NOMO-1 treated with dmso at 0.1 percent for 144 hours (cell line): ENCODE data around the gene PDE4B.

Experiments
- DNase-seq: peaks from one replicate; lab custom pipeline; 2025; ENCODE audit not compliant: unreplicated experiment; lab: John Stamatoyannopoulos, UW

PDE4B gene

DNA sequence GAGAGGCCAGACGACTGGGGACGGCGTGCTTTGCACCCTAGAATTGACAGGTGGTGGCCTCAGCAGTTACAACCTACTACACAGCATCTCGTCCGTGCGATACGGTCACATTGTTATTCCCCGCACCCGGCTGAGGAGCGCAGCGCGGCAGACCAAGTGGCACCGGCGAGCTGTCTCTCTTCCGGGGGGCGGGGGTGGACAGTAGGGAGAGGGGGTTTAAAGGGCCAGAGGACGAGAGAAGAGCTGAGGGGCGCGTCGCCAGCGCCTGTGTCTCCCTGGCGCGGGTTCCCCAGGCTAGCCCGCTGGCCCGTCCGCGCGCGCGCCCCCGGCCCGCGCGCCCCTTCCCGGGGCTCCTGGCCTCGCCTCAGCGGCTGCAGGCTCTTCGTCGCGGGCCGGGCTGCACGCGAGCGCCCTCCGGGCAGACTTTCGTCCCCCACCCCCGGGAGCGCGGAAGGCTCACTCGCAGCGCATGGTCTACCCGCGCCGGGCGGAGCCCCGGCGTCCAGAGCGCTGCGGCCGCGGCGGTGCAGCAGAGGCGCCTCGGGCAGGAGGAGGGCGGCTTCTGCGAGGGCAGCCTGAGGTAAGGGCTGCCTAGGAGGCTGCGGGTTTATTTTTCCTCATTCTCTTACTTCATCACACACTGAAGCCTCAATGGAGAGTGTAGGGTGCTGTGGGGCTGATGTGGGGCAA is at the start of gene PDE4B:
TSS of gene PDE4B (plus strand) at position 227 of the 690 bp plus-strand sequence.
- DNase-seq = no peak

GRCh38 chr1:65744731-65745130 is 48.0 kb upstream of the PDE4B start:
- DNase-seq = no peak

DNA sequence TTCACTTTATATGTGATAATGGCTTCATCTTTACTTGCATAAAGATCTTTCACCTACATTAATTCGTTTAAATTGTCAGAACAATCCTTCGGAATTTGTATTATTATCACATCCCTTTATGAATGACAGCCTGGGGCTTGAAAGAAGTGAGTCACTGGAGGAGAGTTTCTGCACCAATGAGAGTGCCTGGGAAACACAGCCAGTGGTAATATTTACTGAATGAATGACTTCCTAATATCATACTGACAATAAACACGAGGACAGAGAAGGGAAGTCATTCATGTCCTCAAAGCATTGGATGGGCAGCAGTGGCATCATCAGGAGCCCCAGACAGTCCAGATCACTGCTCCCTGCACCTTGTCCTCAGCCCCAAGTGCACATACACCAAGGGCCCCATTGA is 40.7 kb upstream of the PDE4B start:
- DNase-seq = no peak

- no peak for DNase-seq
These were observed 36.1 kb upstream of the PDE4B start for GRCh38 chr1:65756616-65757015.

- DNase-seq = no peak
These were observed 35.2 kb upstream of the PDE4B start for GRCh38 chr1:65757531-65757930.

GRCh38 chr1:65758128-65758527 is 34.6 kb upstream of the PDE4B start:
- no peak for DNase-seq

DNA sequence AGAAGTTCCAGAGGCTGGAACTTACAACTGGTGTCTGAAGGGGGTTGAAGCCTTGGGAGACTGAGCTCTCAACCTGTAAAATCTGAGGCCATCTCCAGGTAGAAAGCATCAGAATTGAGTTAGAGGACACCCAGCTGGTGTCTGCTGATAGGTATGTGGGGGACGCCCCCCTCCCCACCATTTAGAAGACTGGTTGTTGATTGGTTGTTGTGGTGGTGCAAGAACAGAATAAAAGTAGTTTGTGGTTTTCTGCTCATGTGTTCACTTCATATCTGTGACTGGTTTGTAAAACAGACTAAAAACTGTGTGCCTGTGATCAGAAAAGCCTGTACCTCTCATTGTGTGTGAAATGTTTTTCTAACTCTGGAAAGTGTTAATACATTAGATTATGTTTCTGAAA is 33.2 kb upstream of the PDE4B start:
- no peak for DNase-seq

DNA sequence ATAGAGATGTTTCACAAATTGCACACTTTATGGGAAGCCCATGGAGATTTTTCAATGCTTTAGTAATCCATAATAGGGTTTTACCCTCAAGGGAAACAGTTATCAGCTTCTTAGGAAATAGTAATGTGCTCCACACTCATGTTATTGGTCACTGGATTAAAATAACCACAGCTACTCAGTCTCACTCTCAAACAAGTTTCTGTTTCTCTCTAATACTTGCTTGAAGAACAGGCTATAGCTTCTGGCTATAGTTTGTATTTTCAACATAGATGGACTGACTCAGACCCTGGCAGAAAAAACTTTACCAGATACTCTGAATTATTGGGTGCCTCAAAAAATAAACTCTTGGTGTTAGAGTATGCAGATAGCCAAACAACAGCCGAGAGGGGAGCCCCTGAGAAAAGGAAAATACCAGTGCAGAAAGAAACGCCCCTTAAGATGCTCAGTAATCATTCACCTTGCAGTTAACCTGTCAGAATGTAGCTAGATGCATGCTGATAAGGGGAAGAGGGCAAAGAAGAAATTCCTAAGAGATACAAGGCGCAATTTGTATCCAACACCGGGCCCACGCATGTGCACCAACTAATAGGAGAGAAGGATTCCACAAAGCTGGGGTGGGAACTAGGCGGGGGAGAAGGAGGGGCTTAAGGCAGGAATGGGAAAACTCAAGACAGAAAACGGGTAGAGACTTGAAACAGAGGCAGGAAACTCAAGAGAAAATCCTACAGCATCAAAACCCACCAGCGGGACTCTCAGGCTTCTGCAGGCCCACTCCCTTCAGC is 30.4 kb upstream of the PDE4B start:
- no peak for DNase-seq

DNA sequence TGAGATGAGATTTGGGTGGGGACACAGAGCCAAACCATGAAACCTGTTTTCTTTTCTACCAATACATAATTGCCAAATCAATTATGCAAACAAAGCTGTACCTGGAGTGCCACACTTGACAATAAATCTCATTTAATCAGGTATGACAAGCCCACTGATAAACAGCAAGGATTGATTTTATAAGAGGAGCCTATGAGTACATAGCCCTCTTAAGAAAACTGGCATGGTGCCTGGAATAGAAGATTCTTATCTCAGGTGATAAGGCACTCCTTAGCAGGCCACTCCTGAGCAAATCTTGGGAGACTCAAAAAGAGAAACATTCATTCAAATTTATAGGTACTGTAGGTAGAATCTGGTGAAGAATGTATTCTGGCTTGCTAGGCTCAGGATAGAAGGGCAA is 28.6 kb upstream of the PDE4B start:
- no peak for DNase-seq

- DNase-seq = no peak
These were observed 27.1 kb upstream of the PDE4B start for GRCh38 chr1:65765631-65766030.

- DNase-seq = no peak
These were observed 23.1 kb upstream of the PDE4B start for GRCh38 chr1:65769636-65770035.

DNA sequence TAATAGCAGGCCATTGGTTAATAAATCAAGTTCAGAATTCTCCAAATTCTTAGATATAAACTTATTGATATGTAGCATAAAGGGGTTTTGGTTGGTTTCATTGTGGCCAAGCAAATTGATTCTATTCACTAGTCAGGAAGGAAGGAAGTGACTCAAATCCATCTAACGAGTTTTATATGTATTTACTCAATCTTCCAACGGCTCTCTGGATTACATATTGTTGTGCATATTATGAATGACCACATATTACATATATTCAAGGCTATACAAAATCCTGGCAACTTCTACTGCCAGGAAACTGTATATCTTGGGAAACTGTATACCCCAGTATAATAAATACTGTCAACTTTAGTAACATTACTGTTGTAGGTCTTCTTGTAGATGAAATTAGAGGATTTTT is 20.1 kb upstream of the PDE4B start:
- DNase-seq = no peak

DNA sequence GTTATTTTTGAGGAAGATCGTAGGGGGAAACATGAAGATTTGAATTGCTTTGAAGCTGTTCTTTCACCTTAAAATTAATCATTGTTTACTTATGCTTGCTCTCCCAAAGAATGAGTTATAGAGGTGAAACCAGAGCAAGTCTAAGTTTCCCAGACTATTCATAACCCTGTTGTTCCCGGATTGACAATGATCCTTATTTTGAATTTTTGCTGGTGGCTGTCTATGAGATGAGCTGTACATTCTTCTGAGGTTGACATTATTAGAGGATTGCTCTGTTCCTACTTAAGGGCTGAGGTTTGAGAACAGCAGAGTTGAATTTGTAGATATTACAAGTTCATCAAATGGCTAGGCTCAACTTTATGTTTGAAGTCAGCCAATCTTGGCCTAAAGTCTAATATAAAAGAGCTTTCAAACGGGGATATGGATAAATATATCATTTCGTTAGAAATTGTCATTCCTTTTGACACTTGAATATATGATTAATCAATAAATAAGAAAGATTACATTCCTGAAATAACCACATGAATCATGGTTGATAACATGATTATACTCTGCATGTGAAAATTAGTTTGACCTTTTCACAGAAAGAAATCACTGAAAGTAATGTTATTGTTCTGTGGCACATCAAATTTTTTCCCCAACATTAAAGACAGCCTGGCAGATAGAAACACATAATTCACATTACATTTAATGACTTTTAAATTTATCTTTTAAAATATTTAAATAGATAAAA is 19.1 kb upstream of the PDE4B start:
- DNase-seq = no peak

DNA sequence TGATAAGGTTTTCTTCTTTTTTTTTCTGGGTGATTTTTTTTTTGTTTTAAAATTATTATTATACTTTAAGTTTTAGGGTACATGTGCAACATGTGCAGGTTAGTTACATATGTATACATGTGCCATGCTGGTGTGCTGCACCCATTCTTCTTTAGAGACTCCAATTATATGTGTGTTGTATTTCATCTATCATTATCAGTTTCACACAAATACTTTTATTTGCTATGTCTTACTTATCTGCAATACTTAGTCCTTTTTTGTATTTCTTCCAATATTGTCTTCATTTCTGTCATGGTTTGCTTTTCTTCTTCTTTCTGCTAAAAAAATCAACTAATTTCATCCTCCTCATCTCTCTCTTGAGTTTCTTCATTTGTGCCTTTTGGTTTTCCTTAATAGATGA is 3.9 kb upstream of the PDE4B start:
- no peak for DNase-seq

DNA sequence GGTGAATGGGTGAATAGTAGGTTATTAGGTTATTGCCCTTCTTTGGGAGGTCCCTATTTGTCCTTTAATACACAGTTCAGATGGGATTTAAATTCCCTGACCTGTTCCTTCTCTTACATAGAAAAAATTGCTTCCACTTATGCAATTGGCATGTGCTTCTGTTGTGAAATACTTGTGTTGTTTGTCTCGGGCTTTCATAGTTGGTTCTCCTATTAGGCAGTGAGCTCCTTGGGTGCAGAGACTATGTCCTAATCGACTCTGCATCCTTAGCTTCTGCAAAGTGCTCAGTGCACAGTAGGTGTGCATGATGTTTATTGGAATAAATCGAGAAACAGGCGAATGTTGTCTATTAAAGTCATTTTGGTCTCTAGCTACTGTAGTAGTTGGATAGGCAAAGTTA is 1.3 kb upstream of the PDE4B start:
- no peak for DNase-seq

GRCh38 chr1:65791801-65792668 is 660 bp upstream of the PDE4B start:
- no peak for DNase-seq

- no peak for DNase-seq
These were observed 651 bp downstream of the PDE4B start for GRCh38 chr1:65793359-65793732.

- no peak for DNase-seq
These were observed 2.6 kb downstream of the PDE4B start for GRCh38 chr1:65795311-65795710.

DNA sequence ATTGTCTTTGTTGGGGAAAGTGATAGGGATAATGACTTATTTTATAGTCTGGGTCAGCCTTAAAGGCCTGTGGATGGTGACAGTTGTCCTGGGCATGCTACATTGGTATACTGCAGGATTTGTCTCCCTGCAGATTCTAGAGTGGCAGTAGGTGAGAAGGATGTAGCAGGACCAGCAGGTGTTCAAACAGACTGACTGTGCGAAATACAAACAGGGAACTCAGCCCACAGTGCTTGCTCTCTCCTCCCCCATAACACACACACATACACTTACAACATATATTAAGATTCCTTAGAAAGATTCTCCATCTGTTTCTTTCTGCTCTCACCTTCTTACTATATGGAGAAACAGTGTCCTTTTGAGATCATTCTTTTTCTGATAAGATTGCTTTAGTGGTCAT is 6.9 kb downstream of the PDE4B start:
- no peak for DNase-seq

- no peak for DNase-seq
These were observed 11.9 kb downstream of the PDE4B start for GRCh38 chr1:65804584-65804983.

DNA sequence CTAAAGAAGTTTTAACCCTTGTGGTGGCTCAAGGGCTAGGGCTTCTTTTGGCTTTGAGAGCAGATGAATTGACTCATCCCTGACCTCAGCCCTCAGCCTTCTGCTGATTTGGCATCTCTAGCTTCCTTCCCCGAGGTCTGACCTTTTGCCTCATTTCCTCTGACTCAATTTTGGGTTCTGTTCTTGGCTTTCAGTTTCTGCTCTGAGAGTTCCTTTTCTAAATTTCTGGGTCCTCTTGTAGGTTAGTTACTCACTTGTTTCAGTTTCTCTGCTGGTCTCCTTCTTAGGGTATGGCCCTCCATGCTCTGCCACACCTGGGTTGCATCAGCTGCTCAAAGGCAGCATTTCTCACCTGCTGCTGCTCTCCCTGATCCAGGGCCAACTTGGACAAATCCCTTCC is 19.4 kb downstream of the PDE4B start:
- DNase-seq = peak; percentile 92
